ENCODE measurements around the gene CCDC92B. TPM values are rescaled to one million over a fixed set of nuclear protein-coding genes. Genes with fewer than 3 reads are reported as not detected.

The CCDC92B gene
- total and polyA plus RNA-seq, 2 of the 13 experiments (the other 11 are each of a cell fraction or from before 2014, with no cell fraction given) = not detected

- no peaks in the 10 kb centered on the region for H3K9me3 ChIP-seq (ENCODE audit: low read length)
- no peak overlapping the region for H3K9ac ChIP-seq (ENCODE audit: insufficient read depth, low read depth, low read length)
- no peaks in the 10 kb centered on the region for H3K79me2 ChIP-seq (ENCODE audit: insufficient read depth, low read length)
- no peak overlapping the region for H3K4me2 ChIP-seq (ENCODE audit: low read depth, low read length)
- WGBS (ENCODE audit: low lambda C conversion rate) = 34% methylated on average over 14 of the region's 24 CpGs
- no peak overlapping the region for H2AFZ ChIP-seq (ENCODE audit: low read length)
- ATAC-seq = no peak; the same call in 2 of the 3 replicates
- H3K36me3 ChIP-seq (replicated peaks in 1 of 2; ENCODE audit: control insufficient read depth in 1 of 2, insufficient read depth in 2 of 2, low read length in 2 of 2) = no peaks in the 10 kb centered on the region
- no peak overlapping the region for H3K4me3 ChIP-seq (replicated peaks in 1 of 3; ENCODE audit: insufficient read depth in 1 of 3, low read depth in 2 of 3, low read length in 3 of 3)
- no peak for DNase-seq (ENCODE audit: low spot score)
- peaks cover 4 to 7% of the 10 kb centered on the region in 2 experiments; a peak in 3 of 5 replicates for H3K27me3 ChIP-seq (ENCODE audit: control insufficient read depth in 1 of 2, insufficient read depth in 2 of 2, low read length in 2 of 2)
- intact Hi-C loops (cut with micrococcal nuclease; ENCODE audit: unreplicated experiment) = no loop called here
- in situ Hi-C loops (cut with HindIII; ENCODE audit: extremely low pct_ligation_motif_present, low pct_unique_long_range_greater_than_20kb) = no loop called here
- ChIA-PET POLR2A (no interaction called here), CTCF (ENCODE audit: low intra/inter-chr PET ratio, low total read pairs) (no interaction called here)
- no TSS peak for BruUV-seq (replicated peaks)
- FAIRE-seq = no peak
- H4K20me1 ChIP-seq (ENCODE audit: insufficient read depth, low read length) = no peaks in the 10 kb centered on the region
- no peak overlapping the region for H3K27ac ChIP-seq (ENCODE audit: extremely low read length, insufficient read depth, low read length)
- TF ChIP-seq TAF1 (CRISPR knock-in tag; IDR thresholded peaks at IDR 0.05) = no peak
- TF ChIP-seq ZNF629 (CRISPR knock-in tag; conservative IDR thresholded peaks at IDR 0.05) = 0 out of 2 replicates have a peak, but pooled peaks have one; percentile 13
- TF ChIP-seq, protein P1, sequence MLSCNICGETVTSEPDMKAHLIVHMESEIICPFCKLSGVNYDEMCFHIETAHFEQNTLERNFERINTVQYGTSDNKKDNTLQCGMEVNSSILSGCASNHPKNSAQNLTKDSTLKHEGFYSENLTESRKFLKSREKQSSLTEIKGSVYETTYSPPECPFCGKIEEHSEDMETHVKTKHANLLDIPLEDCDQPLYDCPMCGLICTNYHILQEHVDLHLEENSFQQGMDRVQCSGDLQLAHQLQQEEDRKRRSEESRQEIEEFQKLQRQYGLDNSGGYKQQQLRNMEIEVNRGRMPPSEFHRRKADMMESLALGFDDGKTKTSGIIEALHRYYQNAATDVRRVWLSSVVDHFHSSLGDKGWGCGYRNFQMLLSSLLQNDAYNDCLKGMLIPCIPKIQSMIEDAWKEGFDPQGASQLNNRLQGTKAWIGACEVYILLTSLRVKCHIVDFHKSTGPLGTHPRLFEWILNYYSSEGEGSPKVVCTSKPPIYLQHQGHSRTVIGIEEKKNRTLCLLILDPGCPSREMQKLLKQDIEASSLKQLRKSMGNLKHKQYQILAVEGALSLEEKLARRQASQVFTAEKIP (CRISPR knock-in tag; IDR thresholded peaks at IDR 0.05; ENCODE audit: borderline replicate concordance) = no peak
- no peaks in the 10 kb centered on the region for H3K4me1 ChIP-seq (ENCODE audit: insufficient read depth, low read length)
Measured at GRCh38 chr17:2792366-2793169, 43.1 kb upstream of the CCDC92B start.

- Histone ChIP-seq H3K79me2 (ENCODE audit: insufficient read depth, low read length) (no peaks in the 10 kb centered on the region), H3K4me3 (replicated peaks in 1 of 3; ENCODE audit: insufficient read depth in 1 of 3, low read depth in 2 of 3, low read length in 3 of 3) (no peak overlapping the region), H4K20me1 (ENCODE audit: insufficient read depth, low read length) (peaks cover 3% of the 10 kb centered on the region; the same call in 1 of the 2 replicates), H3K4me1 (ENCODE audit: insufficient read depth, low read length) (no peaks in the 10 kb centered on the region), H3K27me3 (ENCODE audit: control insufficient read depth in 1 of 2, insufficient read depth in 2 of 2, low read length in 2 of 2) (peaks cover 2 to 3% of the 10 kb centered on the region in 2 experiments; a peak in 2 of 5 replicates), H3K27ac (ENCODE audit: extremely low read length, insufficient read depth, low read length) (no peak overlapping the region), H3K9ac (ENCODE audit: insufficient read depth, low read depth, low read length) (no peak overlapping the region), H3K36me3 (replicated peaks in 1 of 2; ENCODE audit: control insufficient read depth in 1 of 2, insufficient read depth in 2 of 2, low read length in 2 of 2) (no peaks in the 10 kb centered on the region), H2AFZ (ENCODE audit: low read length) (no peak overlapping the region), H3K9me3 (ENCODE audit: low read length) (no peaks in the 10 kb centered on the region), H3K4me2 (ENCODE audit: low read depth, low read length) (no peak overlapping the region)
- FAIRE-seq = no peak
- ChIA-PET CTCF (ENCODE audit: low intra/inter-chr PET ratio, low total read pairs) (no interaction called here), POLR2A (interaction anchor here (0.7 kb wide), 1 partner anchor 847 kb away, joined by 3 read pairs; the partner anchor contains the start of gene SHPK)
- ATAC-seq = no peak
- no peak for DNase-seq (ENCODE audit: low spot score)
- 3% methylated on average over 3 of the region's 3 CpGs for WGBS (ENCODE audit: low lambda C conversion rate)
- intact Hi-C loops (cut with micrococcal nuclease; ENCODE audit: unreplicated experiment) = no loop called here
- no TSS peak for BruUV-seq (replicated peaks)
- in situ Hi-C loops (cut with HindIII; ENCODE audit: extremely low pct_ligation_motif_present, low pct_unique_long_range_greater_than_20kb) = no loop called here
- TF ChIP-seq, protein P2, sequence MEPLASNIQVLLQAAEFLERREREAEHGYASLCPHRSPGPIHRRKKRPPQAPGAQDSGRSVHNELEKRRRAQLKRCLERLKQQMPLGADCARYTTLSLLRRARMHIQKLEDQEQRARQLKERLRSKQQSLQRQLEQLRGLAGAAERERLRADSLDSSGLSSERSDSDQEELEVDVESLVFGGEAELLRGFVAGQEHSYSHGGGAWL (CRISPR knock-in tag; IDR thresholded peaks at IDR 0.05) = no peak
- TF ChIP-seq MBNL3 (CRISPR knock-in tag; conservative IDR thresholded peaks at IDR 0.05) (no peak), MEF2D (CRISPR knock-in tag; IDR thresholded peaks at IDR 0.05) (no peak)
- TF ChIP-seq, protein P3, sequence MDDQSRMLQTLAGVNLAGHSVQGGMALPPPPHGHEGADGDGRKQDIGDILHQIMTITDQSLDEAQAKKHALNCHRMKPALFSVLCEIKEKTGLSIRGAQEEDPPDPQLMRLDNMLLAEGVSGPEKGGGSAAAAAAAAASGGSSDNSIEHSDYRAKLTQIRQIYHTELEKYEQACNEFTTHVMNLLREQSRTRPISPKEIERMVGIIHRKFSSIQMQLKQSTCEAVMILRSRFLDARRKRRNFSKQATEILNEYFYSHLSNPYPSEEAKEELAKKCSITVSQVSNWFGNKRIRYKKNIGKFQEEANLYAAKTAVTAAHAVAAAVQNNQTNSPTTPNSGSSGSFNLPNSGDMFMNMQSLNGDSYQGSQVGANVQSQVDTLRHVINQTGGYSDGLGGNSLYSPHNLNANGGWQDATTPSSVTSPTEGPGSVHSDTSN (CRISPR knock-in tag; IDR thresholded peaks at IDR 0.05; ENCODE audit: borderline replicate concordance) = no peak
Measured at GRCh38 chr17:2789700-2790099, 40.2 kb upstream of the CCDC92B start.
